Neural cell (in vitro differentiated cells): ENCODE data around the gene TRPM1. TPM values are rescaled to one million over a fixed set of nuclear protein-coding genes. Genes with fewer than 3 reads are reported as not detected.

Experiments used
- H2AFZ ChIP-seq: fragments of 200-600, 300-800 bp; sonication (generic), shearing (Covaris generic); 2 replicates; pipeline ENCODE4 v1.6.0; 2014; ENCODE audit warnings: low read depth, mild to moderate bottlenecking, antibody characterized with exemption, low read length, moderate library complexity
- H3F3A ChIP-seq: fragments of 200-600 bp; shearing (Covaris generic); 2 replicates; pipeline ENCODE4 v1.6.1; 2016; ENCODE audit warnings: mild to moderate bottlenecking, moderate library complexity, mixed read lengths, antibody characterized with exemption, low read length; ENCODE audit not compliant: insufficient read depth, poor library complexity, severe bottlenecking
- H3K27ac ChIP-seq: fragments of 200-600, 300-800 bp; sonication (generic), shearing (Covaris generic); 2 replicates; pipeline ENCODE4 v1.5.1; 2014; ENCODE audit warnings: mild to moderate bottlenecking, low read length, moderate library complexity
- H3K27me3 ChIP-seq: fragments of 300-800, 200-600 bp; sonication (generic), shearing (Covaris generic); 2 replicates; pipeline ENCODE4 v1.6.0; 2014; ENCODE audit warnings: mild to moderate bottlenecking, low read depth, low read length, moderate library complexity; ENCODE audit not compliant: insufficient read depth
- H3K36me3 ChIP-seq: fragments of 300-800, 200-600 bp; sonication (generic), shearing (Covaris generic); 2 replicates; pipeline ENCODE4 v1.5.1; 2014; ENCODE audit warnings: mild to moderate bottlenecking, antibody characterized with exemption, low read length, moderate library complexity; ENCODE audit not compliant: insufficient read depth
- H3K4me2 ChIP-seq: fragments of 300-800, 200-600 bp; sonication (generic), shearing (Covaris generic); 2 replicates; pipeline ENCODE4 v1.6.0; 2014; ENCODE audit warnings: mild to moderate bottlenecking, low read length
- H3K4me3 ChIP-seq: fragments of 300-800, 200-600 bp; sonication (generic), shearing (Covaris generic); 2 replicates; pipeline ENCODE4 v1.5.1; 2014; ENCODE audit warnings: mild to moderate bottlenecking, low read length, moderate library complexity
- H3K79me2 ChIP-seq: fragments of 200-600 bp; shearing (Covaris generic); replicated peaks from 2 replicates; pipeline ENCODE4 v1.6.0; 2014; ENCODE audit warnings: mild to moderate bottlenecking, low read length, moderate library complexity; ENCODE audit not compliant: insufficient read depth
- H3K9ac ChIP-seq: fragments of 300-800, 200-600 bp; sonication (generic), shearing (Covaris generic); 2 replicates; pipeline ENCODE4 v1.6.1; 2016; ENCODE audit warnings: mild to moderate bottlenecking, low read length, mixed read lengths
- H3K9me2 ChIP-seq: fragments of 200-600 bp; shearing (Covaris generic); 2 replicates; pipeline ENCODE4 v1.6.1; 2016; ENCODE audit warnings: mild to moderate bottlenecking, low read length, mixed read lengths; ENCODE audit not compliant: insufficient read depth
- H3K9me3 ChIP-seq: fragments of 200-600, 300-800 bp; sonication (generic), shearing (Covaris generic); 2 replicates; pipeline ENCODE4 v1.6.1; 2016; ENCODE audit warnings: mild to moderate bottlenecking, mixed run types, low read length, moderate library complexity, mixed read lengths
- H4K20me1 ChIP-seq: fragments of 200-600 bp; shearing (Covaris generic); 2 replicates; pipeline ENCODE4 v1.6.1; 2016; ENCODE audit warnings: mild to moderate bottlenecking, mixed run types; ENCODE audit not compliant: insufficient read depth
- CTCF ChIP-seq: fragments of 450-650 bp; IDR thresholded peaks from 2 replicates; pipeline ENCODE4 v1.5.1; 2014; ENCODE audit warnings: antibody characterized with exemption, mild to moderate bottlenecking, moderate library complexity; ENCODE audit not compliant: poor library complexity, severe bottlenecking
- EP300 ChIP-seq: fragments of 450-650 bp; conservative IDR thresholded peaks from 2 replicates; pipeline ENCODE4 v1.6.1; 2014; ENCODE audit warnings: antibody characterized with exemption, mild to moderate bottlenecking, moderate library complexity; ENCODE audit not compliant: poor library complexity, severe bottlenecking
- EZH2 ChIP-seq: fragments of 200-600, 300-800 bp; shearing (Covaris generic), sonication (generic); IDR thresholded peaks from 2 replicates; pipeline ENCODE4 v1.6.1; 2014; ENCODE audit warnings: antibody characterized with exemption, low read length, borderline replicate concordance, mild to moderate bottlenecking; ENCODE audit not compliant: insufficient read depth, poor library complexity, severe bottlenecking
- MXI1 ChIP-seq: fragments of 450-650 bp; conservative IDR thresholded peaks from 2 replicates; pipeline ENCODE4 v1.6.1; 2014; ENCODE audit warnings: antibody characterized with exemption, mild to moderate bottlenecking; ENCODE audit not compliant: poor library complexity, severe bottlenecking
- POLR2AphosphoS5 ChIP-seq: IDR thresholded peaks from 2 replicates; pipeline ENCODE4 v1.6.1; 2012
- RAD21 ChIP-seq: fragments of 450-650 bp; conservative IDR thresholded peaks from 2 replicates; pipeline ENCODE4 v1.6.1; 2014; ENCODE audit warnings: antibody characterized with exemption, mild to moderate bottlenecking, moderate library complexity
- SMC3 ChIP-seq: fragments of 450-650 bp; conservative IDR thresholded peaks from 2 replicates; pipeline ENCODE4 v1.6.1; 2014; ENCODE audit warnings: antibody characterized with exemption, mild to moderate bottlenecking, moderate library complexity; ENCODE audit not compliant: poor library complexity
- TAF1 ChIP-seq: IDR thresholded peaks from 2 replicates; pipeline ENCODE4 v1.6.1; 2012; ENCODE audit warnings: low read depth
- polyA minus RNA-seq: library from RNA; depleted of rRNA, polyadenylated mRNA; stranded (reverse); fragments of >200 nt; gene quantifications from 2 replicates; pipeline ENCODE4 v1.2.3, GENCODE V29; 2014
- polyA plus RNA-seq: library from polyadenylated mRNA; depleted of rRNA; stranded (reverse); fragments of >200 nt; gene quantifications from 2 replicates; pipeline ENCODE4 v1.2.3, GENCODE V29; 2014
- TF ChIP-seq, protein P1 (sequence below): IDR thresholded peaks from 2 replicates; pipeline ENCODE4 v1.6.1; 2012; ENCODE audit warnings: borderline replicate concordance

The TRPM1 gene
- polyA plus RNA-seq (not detected in 2 replicates), polyA minus RNA-seq (not detected in 2 replicates)

DNA sequence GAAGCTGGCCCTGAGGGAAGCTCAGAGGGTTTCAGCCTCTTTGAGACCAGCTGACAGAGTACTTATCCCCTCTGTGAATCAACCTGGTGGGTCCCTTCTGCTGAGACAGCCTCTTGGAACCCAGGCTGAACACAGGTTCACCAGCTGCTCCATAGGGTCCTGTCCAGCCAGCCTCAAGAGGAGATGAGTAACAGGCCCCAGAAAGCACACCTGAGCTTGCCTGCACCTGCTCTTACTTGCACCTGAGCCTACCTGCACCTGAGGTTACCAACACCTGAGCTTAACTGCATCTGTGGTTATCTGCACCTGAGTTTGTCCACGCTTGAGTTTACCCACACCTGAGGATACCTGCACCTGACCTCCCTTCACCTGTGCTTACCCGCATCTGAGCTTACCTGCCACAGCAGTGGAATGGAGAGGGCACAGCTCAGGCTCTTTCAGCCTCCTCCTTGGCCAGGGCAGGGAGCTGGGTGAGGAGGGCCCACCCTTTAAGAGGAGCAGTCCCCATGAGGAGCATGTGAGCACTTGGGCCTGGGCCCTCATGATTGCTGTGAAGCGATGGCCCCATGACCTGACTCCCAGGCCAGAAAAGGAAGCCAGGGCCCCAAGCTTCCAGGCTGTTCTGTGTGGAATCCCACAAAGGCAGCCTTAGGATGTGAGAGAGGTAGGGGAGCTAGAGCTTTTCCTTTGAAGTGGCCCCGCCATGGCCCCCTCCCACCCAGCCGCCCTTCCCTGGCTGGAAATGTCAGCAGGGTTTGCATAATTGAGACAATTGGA, at the start of gene TRPM1:
Gene TRPM1 (minus strand): TSS at position 464 of the 777 bp plus-strand sequence. CDS start 20,370 bp downstream, outside the sequence.
- Histone ChIP-seq H3K36me3 (no peaks in the 10 kb centered on the region), H3K79me2 (no peaks in the 10 kb centered on the region), H3K4me3 (no peak within 1 kb of the TSS), H4K20me1 (no peaks in the 10 kb centered on the region), H3F3A (no peaks in the 10 kb centered on the region), H3K4me2 (no peak within 1 kb of the TSS), H3K9me2 (no peaks in the 10 kb centered on the region), H2AFZ (no peak within 1 kb of the TSS), H3K9ac (no peak within 1 kb of the TSS), H3K27ac (no peak within 1 kb of the TSS), H3K27me3 (no peaks in the 10 kb centered on the region), H3K9me3 (no peaks in the 10 kb centered on the region)
- no peak for TF ChIP-seq CTCF
- TF ChIP-seq MXI1, result no peak
- TF ChIP-seq RAD21, result no peak
- no peak for TF ChIP-seq TAF1
- TF ChIP-seq EP300, result no peak
- TF ChIP-seq EZH2, result no peak

DNA sequence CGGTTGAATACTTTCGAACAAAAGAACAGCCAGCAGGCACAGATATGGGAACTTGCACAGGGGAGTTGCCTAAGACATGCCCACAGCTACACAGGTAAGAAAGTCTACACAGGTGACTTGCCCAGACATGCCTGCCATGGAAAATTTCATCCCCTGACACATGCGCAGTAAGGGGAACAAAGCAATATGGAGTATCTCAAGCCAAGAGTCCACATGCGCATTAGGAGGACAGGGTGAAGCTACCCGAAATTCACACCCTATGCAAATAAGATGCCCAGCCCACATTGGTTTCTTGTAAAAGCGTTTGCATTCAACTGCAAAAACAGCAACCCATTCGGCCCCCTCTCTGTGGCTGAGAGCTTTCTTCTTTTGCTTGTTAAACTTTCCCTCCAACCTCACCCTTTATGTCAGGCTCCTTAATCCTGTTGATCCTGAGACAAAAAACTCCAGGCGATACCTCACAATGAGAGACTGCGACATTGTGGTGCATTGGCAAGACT, 49.3 kb upstream of the TRPM1 start:
- Histone ChIP-seq H3K4me3 (no peak overlapping the region), H3K27me3 (no peaks in the 10 kb centered on the region), H3K36me3 (no peaks in the 10 kb centered on the region), H3K79me2 (no peaks in the 10 kb centered on the region), H3K9me3 (no peaks in the 10 kb centered on the region), H3K9ac (no peak overlapping the region), H3K4me2 (no peak overlapping the region), H3K27ac (no peak overlapping the region), H3K9me2 (no peaks in the 10 kb centered on the region), H3F3A (no peaks in the 10 kb centered on the region), H4K20me1 (no peaks in the 10 kb centered on the region), H2AFZ (no peak overlapping the region)
- TF ChIP-seq POLR2AphosphoS5, result no peak
- TF ChIP-seq MXI1, result no peak
- no peak for TF ChIP-seq RAD21
- no peak for TF ChIP-seq TAF1
- no peak for TF ChIP-seq CTCF
- TF ChIP-seq SMC3, result no peak
- no peak for TF ChIP-seq EZH2
- no peak for TF ChIP-seq EP300
- TF ChIP-seq, protein P1, sequence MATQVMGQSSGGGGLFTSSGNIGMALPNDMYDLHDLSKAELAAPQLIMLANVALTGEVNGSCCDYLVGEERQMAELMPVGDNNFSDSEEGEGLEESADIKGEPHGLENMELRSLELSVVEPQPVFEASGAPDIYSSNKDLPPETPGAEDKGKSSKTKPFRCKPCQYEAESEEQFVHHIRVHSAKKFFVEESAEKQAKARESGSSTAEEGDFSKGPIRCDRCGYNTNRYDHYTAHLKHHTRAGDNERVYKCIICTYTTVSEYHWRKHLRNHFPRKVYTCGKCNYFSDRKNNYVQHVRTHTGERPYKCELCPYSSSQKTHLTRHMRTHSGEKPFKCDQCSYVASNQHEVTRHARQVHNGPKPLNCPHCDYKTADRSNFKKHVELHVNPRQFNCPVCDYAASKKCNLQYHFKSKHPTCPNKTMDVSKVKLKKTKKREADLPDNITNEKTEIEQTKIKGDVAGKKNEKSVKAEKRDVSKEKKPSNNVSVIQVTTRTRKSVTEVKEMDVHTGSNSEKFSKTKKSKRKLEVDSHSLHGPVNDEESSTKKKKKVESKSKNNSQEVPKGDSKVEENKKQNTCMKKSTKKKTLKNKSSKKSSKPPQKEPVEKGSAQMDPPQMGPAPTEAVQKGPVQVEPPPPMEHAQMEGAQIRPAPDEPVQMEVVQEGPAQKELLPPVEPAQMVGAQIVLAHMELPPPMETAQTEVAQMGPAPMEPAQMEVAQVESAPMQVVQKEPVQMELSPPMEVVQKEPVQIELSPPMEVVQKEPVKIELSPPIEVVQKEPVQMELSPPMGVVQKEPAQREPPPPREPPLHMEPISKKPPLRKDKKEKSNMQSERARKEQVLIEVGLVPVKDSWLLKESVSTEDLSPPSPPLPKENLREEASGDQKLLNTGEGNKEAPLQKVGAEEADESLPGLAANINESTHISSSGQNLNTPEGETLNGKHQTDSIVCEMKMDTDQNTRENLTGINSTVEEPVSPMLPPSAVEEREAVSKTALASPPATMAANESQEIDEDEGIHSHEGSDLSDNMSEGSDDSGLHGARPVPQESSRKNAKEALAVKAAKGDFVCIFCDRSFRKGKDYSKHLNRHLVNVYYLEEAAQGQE, result no peak
